Measurements from ENCODE around the gene FMOD.

The FMOD gene

GRCh38 chr1:203351037-203351625 is at the start of gene FMOD:
Gene FMOD, minus strand, starts transcription at chr1:203351122. Its CDS starts 2,852 bp downstream, at chr1:203348270.
- peak; percentile 39 for DNase-seq (ENCODE audit: low spot score)

- no peak for DNase-seq (ENCODE audit: low spot score)
Measured at GRCh38 chr1:203396595-203397194, 45.8 kb upstream of the FMOD start.

- no peak for DNase-seq (ENCODE audit: low spot score)
Measured at GRCh38 chr1:203395751-203396150, 44.8 kb upstream of the FMOD start.

- DNase-seq (ENCODE audit: low spot score) = no peak
Measured at GRCh38 chr1:203390298-203390697, 39.4 kb upstream of the FMOD start.

DNA sequence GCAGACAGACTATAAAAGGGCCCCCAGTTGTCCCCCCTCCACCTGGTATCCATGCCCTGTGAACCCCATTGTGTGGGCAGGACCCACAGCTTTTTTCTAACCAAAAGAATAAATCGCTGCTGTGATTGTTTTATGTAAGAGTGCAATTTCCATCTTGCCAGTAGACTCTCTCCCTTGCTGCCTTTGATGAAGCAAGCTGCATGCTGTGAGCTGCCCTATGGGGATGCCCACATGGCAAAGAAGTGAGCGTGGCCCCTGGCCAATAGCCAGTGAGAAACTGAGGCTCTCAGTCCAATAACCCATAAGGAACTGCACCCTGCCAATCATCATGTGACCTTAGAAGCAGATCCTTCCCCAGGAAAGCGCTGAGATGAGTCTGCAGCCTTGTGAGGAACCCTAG is 37.8 kb upstream of the FMOD start:
- no peak for DNase-seq (ENCODE audit: low spot score)

- DNase-seq (ENCODE audit: low spot score) = no peak
Measured at GRCh38 chr1:203382026-203382425, 31.1 kb upstream of the FMOD start.

GRCh38 chr1:203381151-203381751 is 30.3 kb upstream of the FMOD start:
- DNase-seq (ENCODE audit: low spot score) = peak; percentile 70

DNA sequence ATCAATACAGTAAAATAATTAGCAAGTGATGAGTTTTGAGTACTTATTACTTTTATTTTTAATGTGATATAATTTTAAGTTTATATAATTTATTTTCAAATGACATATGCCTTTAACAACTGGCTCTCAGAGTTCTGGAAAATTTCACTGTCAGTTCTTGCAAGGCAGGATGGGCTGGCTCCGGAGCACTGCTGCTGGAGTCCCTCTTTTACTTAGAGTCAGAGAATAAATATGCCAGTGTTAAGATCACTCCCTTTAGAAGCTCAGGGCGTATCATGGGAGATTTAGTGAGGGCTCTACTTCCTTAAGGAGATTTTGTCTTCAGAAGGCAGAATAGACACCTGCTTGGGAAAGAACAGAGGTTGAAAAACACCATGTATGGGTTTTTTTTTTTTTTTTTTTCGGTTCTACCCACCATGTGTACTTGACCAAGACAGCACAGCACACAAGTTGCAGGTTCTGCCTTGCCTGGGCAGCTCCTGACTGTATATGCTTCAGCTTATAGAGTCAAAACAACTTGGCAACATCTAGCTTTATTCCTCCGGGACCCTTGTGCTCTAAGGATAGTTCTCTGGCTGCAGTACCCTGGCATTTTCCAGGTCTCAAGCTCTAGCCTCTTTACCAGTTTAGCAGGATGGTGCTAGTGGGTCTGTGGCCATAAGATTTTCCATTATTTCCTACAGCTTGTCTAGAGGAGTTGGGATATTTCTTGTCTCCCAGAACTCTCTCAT is 29.7 kb upstream of the FMOD start:
- no peak for DNase-seq (ENCODE audit: low spot score)

GRCh38 chr1:203379825-203380224 is 28.9 kb upstream of the FMOD start:
- no peak for DNase-seq (ENCODE audit: low spot score)

DNA sequence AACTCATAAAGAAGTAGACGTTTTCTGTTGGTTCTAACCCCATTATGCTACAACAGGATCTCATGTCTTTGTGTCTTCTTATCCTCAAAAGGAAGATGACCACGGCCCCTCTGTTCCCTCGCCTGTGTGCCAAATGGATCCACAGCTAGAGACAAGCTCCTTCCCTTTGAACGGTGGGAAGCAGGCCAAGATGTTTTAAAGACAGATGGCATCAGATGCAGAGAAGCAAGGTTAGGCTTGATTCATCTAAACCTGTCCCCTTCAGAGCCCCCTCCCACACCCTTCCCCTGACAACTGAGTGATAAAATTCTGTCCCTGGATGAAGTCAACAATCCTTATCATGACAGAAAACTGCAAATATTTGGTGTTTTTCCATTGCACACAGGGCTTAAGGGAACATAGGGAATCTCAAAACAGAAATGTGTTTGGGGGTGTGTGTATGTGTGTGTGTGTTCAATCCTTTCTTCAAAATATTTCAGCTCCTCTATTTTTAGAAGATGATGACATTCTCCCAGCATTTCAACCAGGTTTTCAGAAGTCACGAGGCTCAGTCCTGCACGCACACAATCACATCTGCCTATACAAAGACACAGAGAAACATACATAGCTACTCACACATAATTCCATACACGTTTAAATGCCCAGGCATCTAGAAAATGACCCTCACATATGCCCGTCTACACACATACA is 27.8 kb upstream of the FMOD start:
- no peak for DNase-seq (ENCODE audit: low spot score)

DNA sequence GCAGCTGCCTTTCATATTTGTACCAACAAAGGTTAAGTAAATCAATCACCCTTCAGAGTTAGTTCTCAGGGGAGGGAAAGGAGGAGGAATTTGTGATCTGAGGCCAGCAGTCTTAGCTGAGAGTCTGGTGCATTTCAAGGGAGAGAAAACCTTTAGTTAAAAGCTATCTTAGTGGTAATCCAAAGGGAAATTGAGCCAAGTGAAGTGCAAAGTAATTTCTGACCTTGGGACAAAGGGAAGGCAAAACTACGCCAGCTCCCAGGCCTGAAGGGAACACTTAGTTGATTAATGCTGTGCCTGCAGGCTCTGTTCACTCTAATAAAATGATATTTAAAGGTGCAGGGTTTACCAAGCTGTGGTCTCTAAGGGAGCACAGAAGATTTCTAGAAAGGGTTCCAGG is 23.1 kb upstream of the FMOD start:
- no peak for DNase-seq (ENCODE audit: low spot score)

- DNase-seq (ENCODE audit: low spot score) = no peak
Measured at GRCh38 chr1:203373002-203373401, 22.1 kb upstream of the FMOD start.

GRCh38 chr1:203371288-203371687 is 20.4 kb upstream of the FMOD start:
- DNase-seq (ENCODE audit: low spot score) = no peak

DNA sequence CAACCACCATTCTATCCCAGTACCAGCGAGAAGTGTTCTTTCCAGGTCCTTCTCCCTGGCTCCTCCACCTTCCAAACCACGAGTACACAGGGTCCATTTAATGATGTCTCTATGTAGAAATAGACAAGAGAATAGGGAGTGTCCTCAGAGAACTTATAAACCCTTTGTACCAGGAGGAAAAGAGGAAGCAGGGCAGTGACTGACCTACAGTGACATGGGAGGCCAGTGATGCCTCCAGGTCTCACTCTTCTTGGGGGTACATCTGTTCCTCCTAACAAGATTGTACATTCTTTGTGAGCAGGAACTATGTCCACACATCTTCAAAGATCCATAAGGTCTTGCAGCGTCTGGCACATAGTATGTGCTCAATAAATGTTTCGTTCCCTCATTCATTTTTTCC is 18.7 kb upstream of the FMOD start:
- no peak for DNase-seq (ENCODE audit: low spot score)

GRCh38 chr1:203368624-203369451 is 17.9 kb upstream of the FMOD start:
- no peak for DNase-seq (ENCODE audit: low spot score)

DNA sequence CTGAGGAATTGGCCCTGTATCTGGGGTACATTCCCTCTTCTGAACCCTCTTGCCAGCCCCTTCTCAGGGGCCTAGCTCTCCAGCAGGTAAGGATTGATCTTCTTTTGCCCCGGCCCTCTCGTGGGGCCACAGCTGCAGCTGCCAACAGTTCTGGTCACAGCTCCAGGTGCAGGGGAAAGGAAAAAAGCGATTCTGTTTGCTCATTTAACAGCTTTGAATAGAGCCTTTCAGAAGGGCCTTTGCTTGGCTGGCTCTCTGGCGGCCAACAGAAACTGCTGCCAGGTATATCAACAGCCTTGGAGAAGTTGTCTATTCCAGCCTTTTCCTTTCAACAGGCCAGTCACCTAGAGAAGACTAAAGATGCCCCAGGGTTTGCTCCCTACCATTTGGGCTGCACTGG is 16.1 kb upstream of the FMOD start:
- no peak for DNase-seq (ENCODE audit: low spot score)

DNA sequence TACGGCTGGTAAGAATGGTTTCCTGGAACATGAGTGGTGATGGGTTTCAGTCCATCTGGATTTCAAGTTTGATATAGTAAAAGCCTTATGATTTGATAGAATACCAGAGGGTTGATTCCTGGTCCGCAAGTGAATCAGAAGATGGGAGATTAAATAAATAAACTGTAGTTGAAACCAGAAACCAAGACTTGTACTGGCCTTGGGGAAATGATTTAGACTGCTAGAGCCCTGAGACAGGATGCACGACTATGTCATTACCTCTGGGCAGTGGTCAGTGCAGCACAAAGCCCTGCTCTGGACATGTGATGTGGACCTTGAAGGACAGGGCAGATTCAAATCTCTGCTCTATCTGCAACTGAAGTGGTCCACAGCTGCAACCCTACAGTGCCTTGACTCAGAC is 15.6 kb upstream of the FMOD start:
- DNase-seq (ENCODE audit: low spot score) = no peak

DNA sequence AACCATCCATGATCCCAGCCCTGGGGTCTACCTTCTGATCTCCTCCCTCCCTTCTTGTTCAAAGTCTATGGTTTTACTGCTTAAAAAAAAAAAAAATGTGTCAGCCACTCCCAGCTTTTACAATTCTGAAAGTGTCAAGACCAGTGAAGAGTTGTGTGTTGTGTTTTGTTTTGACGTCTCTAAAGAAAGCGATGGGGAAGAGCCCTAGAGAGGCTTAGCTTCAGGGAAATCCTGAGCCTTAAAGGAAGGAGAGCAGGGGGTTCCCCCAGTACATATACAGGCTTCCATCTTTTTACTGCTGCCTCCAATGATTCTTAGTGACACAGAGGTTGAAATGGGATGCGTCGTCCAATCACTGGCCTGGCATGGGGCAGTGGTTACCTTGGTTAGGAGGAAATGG is 13.9 kb upstream of the FMOD start:
- DNase-seq (ENCODE audit: low spot score) = no peak

DNA sequence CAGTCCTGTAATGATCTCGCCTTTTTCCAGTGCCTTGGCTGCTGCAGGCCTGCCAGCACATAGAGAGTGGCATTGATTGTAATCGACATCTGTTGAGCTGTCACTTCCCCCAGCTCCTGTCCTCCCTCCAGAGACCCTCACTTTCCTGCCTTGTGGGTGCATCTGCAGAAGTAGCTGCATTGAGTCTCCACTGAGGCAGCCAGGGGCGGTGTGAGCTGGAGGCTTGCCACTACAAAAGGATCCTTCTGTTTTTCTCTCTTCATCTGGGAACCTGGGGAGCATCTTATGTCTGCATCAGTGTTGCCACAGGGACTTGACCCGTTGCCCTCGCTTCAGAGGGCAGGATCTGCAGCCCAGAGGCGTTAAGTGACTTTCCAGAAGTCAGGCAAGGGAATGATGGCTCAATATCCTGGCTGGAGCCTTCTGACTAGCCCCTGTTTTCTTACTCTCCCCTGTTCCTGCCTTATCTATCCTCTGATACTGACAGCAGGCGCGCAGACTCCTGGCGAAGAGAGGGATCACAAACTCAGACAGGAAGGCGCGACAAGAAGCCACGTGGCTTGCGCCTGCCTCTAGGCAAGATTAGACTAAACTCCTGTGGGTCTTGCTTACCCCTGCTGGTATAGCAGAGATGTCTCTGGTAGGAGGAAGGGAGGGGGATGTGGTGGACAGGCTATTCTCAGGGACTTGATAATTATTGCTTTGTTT is 13.3 kb upstream of the FMOD start:
- DNase-seq (ENCODE audit: low spot score) = no peak

- DNase-seq (ENCODE audit: low spot score) = no peak
Measured at GRCh38 chr1:203362720-203363025, 11.8 kb upstream of the FMOD start.
